ENCODE measurements around the gene RABEP1.

RABEP1 gene

GRCh38 chr17:5364156-5364555 lies 82.1 kb downstream of the RABEP1 start:
- no peak for DNase-seq (ENCODE audit: low read depth in 3 of 3)

GRCh38 chr17:5364696-5365095 lies 82.6 kb downstream of the RABEP1 start:
- DNase-seq (ENCODE audit: low read depth in 3 of 3), result no peak

- DNase-seq (ENCODE audit: low read depth in 3 of 3), result no peak
Measured at GRCh38 chr17:5365831-5366230, 83.7 kb downstream of the RABEP1 start.

GRCh38 chr17:5370411-5370810 lies 88.3 kb downstream of the RABEP1 start:
- DNase-seq (ENCODE audit: low read depth in 3 of 3), result no peak

GRCh38 chr17:5373112-5373511 lies 91.0 kb downstream of the RABEP1 start:
- DNase-seq (ENCODE audit: low read depth in 3 of 3), result no peak

GRCh38 chr17:5378566-5379207 lies 96.6 kb downstream of the RABEP1 start:
- no peak for DNase-seq (ENCODE audit: low read depth in 3 of 3)

- no peak for DNase-seq (ENCODE audit: low read depth in 3 of 3)
Measured at GRCh38 chr17:5379351-5380107, 97.4 kb downstream of the RABEP1 start.

GRCh38 chr17:5380491-5381135 lies 98.5 kb downstream of the RABEP1 start:
- DNase-seq (ENCODE audit: low read depth in 3 of 3), result no peak

- no peak for DNase-seq (ENCODE audit: low read depth in 3 of 3)
Measured at GRCh38 chr17:5381542-5381941, 99.5 kb downstream of the RABEP1 start.

- DNase-seq (ENCODE audit: low read depth in 3 of 3), result no peak
Measured at GRCh38 chr17:5391678-5392077, 109.6 kb downstream of the RABEP1 start.

- DNase-seq (ENCODE audit: low read depth in 3 of 3), result no peak
Measured at GRCh38 chr17:5396612-5397011, 114.5 kb downstream of the RABEP1 start.

- no peak for DNase-seq (ENCODE audit: low read depth in 3 of 3)
Measured at GRCh38 chr17:5399767-5400166, 117.7 kb downstream of the RABEP1 start.

- DNase-seq (ENCODE audit: low read depth in 3 of 3), result no peak
Measured at GRCh38 chr17:5405400-5405799, 123.3 kb downstream of the RABEP1 start.

- no peak for DNase-seq (ENCODE audit: low read depth in 3 of 3)
Measured at GRCh38 chr17:5408186-5408585, 126.1 kb downstream of the RABEP1 start.

- no peak for DNase-seq (ENCODE audit: low read depth in 3 of 3)
Measured at GRCh38 chr17:5410594-5411272, 128.6 kb downstream of the RABEP1 start.

- no peak for DNase-seq (ENCODE audit: low read depth in 3 of 3)
Measured at GRCh38 chr17:5413682-5414081, 131.6 kb downstream of the RABEP1 start.

GRCh38 chr17:5416901-5417300 lies 134.8 kb downstream of the RABEP1 start:
- no peak for DNase-seq (ENCODE audit: low read depth in 3 of 3)

GRCh38 chr17:5418858-5419355 lies 136.8 kb downstream of the RABEP1 start:
- DNase-seq (ENCODE audit: low read depth in 3 of 3), result peak; percentile 45 to 67 (median 55)

GRCh38 chr17:5419356-5419958 lies 137.4 kb downstream of the RABEP1 start, which contains the start of gene NUP88:
TSS of gene NUP88 (minus strand) at chr17:5419662. CDS start at chr17:5419650, 12 bp downstream.
- DNase-seq (ENCODE audit: low read depth in 3 of 3), result peak; percentile 93 to 96 (median 94)

- DNase-seq (ENCODE audit: low read depth in 3 of 3), result peak; percentile 72 to 86 (median 76)
Measured at GRCh38 chr17:5419959-5420653, 138.0 kb downstream of the RABEP1 start, which contains the start of gene RPAIN. TSS of gene RPAIN (plus strand) at chr17:5420182. CDS start at chr17:5420211, 29 bp downstream.

GRCh38 chr17:5422505-5422904 lies 140.4 kb downstream of the RABEP1 start:
- DNase-seq (ENCODE audit: low read depth in 3 of 3), result no peak

All from stimulated activated CD4-positive, alpha-beta T cell treated with anti-CD3 and anti-CD28 coated beads, TNF-alpha, amount 100 ng/mL, for 24 hours (primary cell).